ENCODE results near the gene DNAH7. TPM values are rescaled to one million over a fixed set of nuclear protein-coding genes. Genes with fewer than 3 reads are reported as not detected.

DNAH7 gene
- total RNA-seq, 5 donors from 2014 or later (not counting 1 experiment from before 2014, with no cell fraction given) = 0.03 TPM; not detected in 4

GRCh38 chr2:196000551-196000950 is 68.1 kb downstream of the DNAH7 start:
- Histone ChIP-seq H3K36me3 (ENCODE audit: control insufficient read depth in 2 of 2, extremely low read depth in 1 of 2, insufficient read depth in 1 of 2, low read length in 1 of 2) (no peaks in the 10 kb centered on the region), H3K27ac (ENCODE audit: low read length) (no peak overlapping the region), H3K4me3 (ENCODE audit: control insufficient read depth in 1 of 2, extremely low read depth in 1 of 2, low read length in 1 of 2) (no peak overlapping the region), H3K4me1 (ENCODE audit: control insufficient read depth in 1 of 2, extremely low read depth in 1 of 2, insufficient read depth in 2 of 2, low read length in 2 of 2) (peaks cover 0 to 3% of the 10 kb centered on the region in 2 experiments), H3K9me3 (no peaks in the 10 kb centered on the region), H3K27me3 (replicated peaks in 1 of 2; ENCODE audit: control insufficient read depth in 2 of 2, extremely low read depth in 1 of 2, insufficient read depth in 2 of 2, low read length in 1 of 2) (no peaks in the 10 kb centered on the region)
- H3K4me3 Mint-ChIP-seq = no peak overlapping the region
- no peaks in the 10 kb centered on the region for H3K36me3 Mint-ChIP-seq
- no peak for DNase-seq
- peaks cover 8 to 12% (median 12%) of the 10 kb centered on the region in 3 donors for H3K9me3 Mint-ChIP-seq
- H3K4me1 Mint-ChIP-seq = peaks cover 5 to 11% (median 8%) of the 10 kb centered on the region in 3 donors
- WGBS (ENCODE audit: insufficient coverage) = no CpG with 5 or more reads among the region's 1 CpG
- POLR2A ChIA-PET = no interaction called here
- H3K27me3 Mint-ChIP-seq = peaks cover 5 to 9% of the 10 kb centered on the region in 2 donors
- H3K27ac Mint-ChIP-seq = no peak overlapping the region
- CTCF ChIA-PET = no interaction called here
- ATAC-seq (replicated peaks in 1 of 4) = no peak

- no peak for DNase-seq
- Mint-ChIP-seq H3K4me3 (no peak overlapping the region), H3K36me3 (no peaks in the 10 kb centered on the region), H3K27me3 (peaks cover 5 to 9% of the 10 kb centered on the region in 2 donors), H3K27ac (no peak overlapping the region), H3K9me3 (no peaks in the 10 kb centered on the region), H3K4me1 (peaks cover 5 to 13% (median 12%) of the 10 kb centered on the region in 3 donors)
- no peak overlapping the region for H3K4me3 ChIP-seq (ENCODE audit: control insufficient read depth in 1 of 2, extremely low read depth in 1 of 2, low read length in 1 of 2)
- 70% methylated on average over 2 of the region's 8 CpGs for WGBS (ENCODE audit: insufficient coverage)
- ChIA-PET POLR2A (no interaction called here), CTCF (interaction anchor here in 1 of 2 donors (0.6 kb wide), 1 partner anchor 501 kb away, joined by 4 read pairs; no protein-coding TSS in a partner anchor)
- no peaks in the 10 kb centered on the region for H3K36me3 ChIP-seq (ENCODE audit: control insufficient read depth in 2 of 2, extremely low read depth in 1 of 2, insufficient read depth in 1 of 2, low read length in 1 of 2)
- H3K27ac ChIP-seq (ENCODE audit: low read length) = no peak overlapping the region
- peaks cover 0 to 3% of the 10 kb centered on the region in 2 experiments for H3K4me1 ChIP-seq (ENCODE audit: control insufficient read depth in 1 of 2, extremely low read depth in 1 of 2, insufficient read depth in 2 of 2, low read length in 2 of 2)
- peaks cover 0 to under 1% of the 10 kb centered on the region in 2 experiments for H3K27me3 ChIP-seq (replicated peaks in 1 of 2; ENCODE audit: control insufficient read depth in 2 of 2, extremely low read depth in 1 of 2, insufficient read depth in 2 of 2, low read length in 1 of 2)
- H3K9me3 ChIP-seq = no peaks in the 10 kb centered on the region
- no peak for ATAC-seq (replicated peaks in 1 of 4)
Measured at GRCh38 chr2:195998070-195998469, 70.6 kb downstream of the DNAH7 start.

- Mint-ChIP-seq H3K4me1 (peaks cover 5 to 13% (median 12%) of the 10 kb centered on the region in 3 donors), H3K27me3 (peaks cover 5 to 10% of the 10 kb centered on the region in 2 donors), H3K27ac (no peak overlapping the region), H3K36me3 (no peaks in the 10 kb centered on the region), H3K9me3 (no peaks in the 10 kb centered on the region), H3K4me3 (no peak overlapping the region)
- Histone ChIP-seq H3K4me3 (ENCODE audit: control insufficient read depth in 1 of 2, extremely low read depth in 1 of 2, low read length in 1 of 2) (no peak overlapping the region), H3K4me1 (ENCODE audit: control insufficient read depth in 1 of 2, extremely low read depth in 1 of 2, insufficient read depth in 2 of 2, low read length in 2 of 2) (peaks cover 0 to 3% of the 10 kb centered on the region in 2 experiments), H3K27me3 (replicated peaks in 1 of 2; ENCODE audit: control insufficient read depth in 2 of 2, extremely low read depth in 1 of 2, insufficient read depth in 2 of 2, low read length in 1 of 2) (peaks cover 0 to 5% of the 10 kb centered on the region in 2 experiments), H3K27ac (ENCODE audit: low read length) (no peak overlapping the region), H3K9me3 (no peaks in the 10 kb centered on the region), H3K36me3 (ENCODE audit: control insufficient read depth in 2 of 2, extremely low read depth in 1 of 2, insufficient read depth in 1 of 2, low read length in 1 of 2) (no peaks in the 10 kb centered on the region)
- DNase-seq (no peak), ATAC-seq (replicated peaks in 1 of 4) (no peak)
- CTCF ChIA-PET = no interaction called here
- 60% methylated on average over 5 of the region's 6 CpGs for WGBS (ENCODE audit: insufficient coverage)
- POLR2A ChIA-PET = no interaction called here
Measured at GRCh38 chr2:195995499-195995898, 73.1 kb downstream of the DNAH7 start.

GRCh38 chr2:195993623-195994022 is 75.0 kb downstream of the DNAH7 start:
- no peak overlapping the region for H3K27ac ChIP-seq (ENCODE audit: low read length)
- Mint-ChIP-seq H3K4me1 (peaks cover 5 to 13% (median 12%) of the 10 kb centered on the region in 3 donors), H3K4me3 (no peak overlapping the region), H3K9me3 (no peaks in the 10 kb centered on the region), H3K36me3 (no peaks in the 10 kb centered on the region), H3K27ac (no peak overlapping the region), H3K27me3 (peaks cover 2 to 11% of the 10 kb centered on the region in 2 donors)
- no peaks in the 10 kb centered on the region for H3K9me3 ChIP-seq
- peaks cover 0 to 3% of the 10 kb centered on the region in 2 experiments for H3K4me1 ChIP-seq (ENCODE audit: control insufficient read depth in 1 of 2, extremely low read depth in 1 of 2, insufficient read depth in 2 of 2, low read length in 2 of 2)
- H3K36me3 ChIP-seq (ENCODE audit: control insufficient read depth in 2 of 2, extremely low read depth in 1 of 2, insufficient read depth in 1 of 2, low read length in 1 of 2) = no peaks in the 10 kb centered on the region
- no peak overlapping the region for H3K4me3 ChIP-seq (ENCODE audit: control insufficient read depth in 1 of 2, extremely low read depth in 1 of 2, low read length in 1 of 2)
- no peak for ATAC-seq (replicated peaks in 1 of 4)
- no CpG with 5 or more reads among the region's 2 CpGs for WGBS (ENCODE audit: insufficient coverage)
- ChIA-PET CTCF (interaction anchor here in 1 of 2 donors (0.6 kb wide), 1 partner anchor 1850 kb away, joined by 3 read pairs; no protein-coding TSS in a partner anchor), POLR2A (interaction anchor here in 1 of 2 donors (0.6 kb wide), 1 partner anchor 20 kb away, joined by 3 read pairs; no protein-coding TSS in a partner anchor)
- no peak for DNase-seq
- peaks cover 0 to 5% of the 10 kb centered on the region in 2 experiments for H3K27me3 ChIP-seq (replicated peaks in 1 of 2; ENCODE audit: control insufficient read depth in 2 of 2, extremely low read depth in 1 of 2, insufficient read depth in 2 of 2, low read length in 1 of 2)

- Histone ChIP-seq H3K27me3 (replicated peaks in 1 of 2; ENCODE audit: control insufficient read depth in 2 of 2, extremely low read depth in 1 of 2, insufficient read depth in 2 of 2, low read length in 1 of 2) (no peaks in the 10 kb centered on the region), H3K4me3 (ENCODE audit: control insufficient read depth in 1 of 2, extremely low read depth in 1 of 2, low read length in 1 of 2) (no peak overlapping the region), H3K27ac (ENCODE audit: low read length) (no peak overlapping the region), H3K36me3 (ENCODE audit: control insufficient read depth in 2 of 2, extremely low read depth in 1 of 2, insufficient read depth in 1 of 2, low read length in 1 of 2) (no peaks in the 10 kb centered on the region), H3K9me3 (no peaks in the 10 kb centered on the region), H3K4me1 (ENCODE audit: control insufficient read depth in 1 of 2, extremely low read depth in 1 of 2, insufficient read depth in 2 of 2, low read length in 2 of 2) (no peaks in the 10 kb centered on the region)
- Mint-ChIP-seq H3K27me3 (peaks cover 0 to 8% of the 10 kb centered on the region in 2 donors), H3K27ac (no peak overlapping the region), H3K4me3 (no peak overlapping the region), H3K9me3 (no peaks in the 10 kb centered on the region), H3K4me1 (peaks cover 4 to 9% (median 6%) of the 10 kb centered on the region in 3 donors), H3K36me3 (no peaks in the 10 kb centered on the region)
- DNase-seq (no peak), ATAC-seq (replicated peaks in 1 of 4) (no peak)
- ChIA-PET POLR2A (no interaction called here), CTCF (no interaction called here)
- WGBS (ENCODE audit: insufficient coverage) = 60% methylated on average over 1 of the region's 3 CpGs
Measured at GRCh38 chr2:195985741-195986140, 82.9 kb downstream of the DNAH7 start.

- peaks cover 0 to 7% of the 10 kb centered on the region in 2 donors for H3K27me3 Mint-ChIP-seq
- H3K9me3 Mint-ChIP-seq = peaks cover 0 to 2% (median 2%) of the 10 kb centered on the region in 3 donors
- Histone ChIP-seq H3K27me3 (replicated peaks in 1 of 2; ENCODE audit: control insufficient read depth in 2 of 2, extremely low read depth in 1 of 2, insufficient read depth in 2 of 2, low read length in 1 of 2) (no peaks in the 10 kb centered on the region), H3K4me1 (ENCODE audit: control insufficient read depth in 1 of 2, extremely low read depth in 1 of 2, insufficient read depth in 2 of 2, low read length in 2 of 2) (no peaks in the 10 kb centered on the region), H3K9me3 (no peaks in the 10 kb centered on the region), H3K36me3 (ENCODE audit: control insufficient read depth in 2 of 2, extremely low read depth in 1 of 2, insufficient read depth in 1 of 2, low read length in 1 of 2) (no peaks in the 10 kb centered on the region), H3K4me3 (ENCODE audit: control insufficient read depth in 1 of 2, extremely low read depth in 1 of 2, low read length in 1 of 2) (no peak overlapping the region), H3K27ac (ENCODE audit: low read length) (no peak overlapping the region)
- POLR2A ChIA-PET = no interaction called here
- H3K27ac Mint-ChIP-seq = no peak overlapping the region
- no peak overlapping the region for H3K4me3 Mint-ChIP-seq
- DNase-seq (no peak), ATAC-seq (replicated peaks in 1 of 4) (no peak)
- WGBS (ENCODE audit: insufficient coverage) = 30% methylated on average over 1 of the region's 2 CpGs
- H3K36me3 Mint-ChIP-seq = no peaks in the 10 kb centered on the region
- H3K4me1 Mint-ChIP-seq = peaks cover 4 to 9% (median 6%) of the 10 kb centered on the region in 3 donors
- CTCF ChIA-PET = interaction anchor here in 1 of 2 donors (0.7 kb wide), 1 partner anchor 353 kb away, joined by 5 read pairs; no protein-coding TSS in a partner anchor
Measured at GRCh38 chr2:195984923-195985726, 83.5 kb downstream of the DNAH7 start.

Measured in T-cell (primary cell).